HL-60 (cell line): Measurements from ENCODE around the gene CCNI2.

Experiments
- DNase-seq, 2 experiments: peaks; one replicate each; pipeline ENCODE4 v3.0.0-alpha.2; 2010 to 2020; ENCODE audit warnings: low read depth in 1 of 2, low spot score in 1 of 2
- H3K27ac ChIP-seq: fragments of 250-450 bp; sonication (Bioruptor Pico); replicated peaks from 2 replicates; pipeline ENCODE4 v1.5.1; 2020; ENCODE audit warnings: mild to moderate bottlenecking, moderate library complexity
- H3K27me3 ChIP-seq: fragments of 250-450 bp; sonication (Bioruptor Pico); 2 replicates; pipeline ENCODE4 v1.5.1; 2021; ENCODE audit warnings: mild to moderate bottlenecking, moderate library complexity; ENCODE audit not compliant: insufficient read depth, poor library complexity, severe bottlenecking
- H3K4me3 ChIP-seq: replicated peaks from 2 replicates; pipeline ENCODE4 v1.5.1; 2011; ENCODE audit warnings: mild to moderate bottlenecking, control low read depth, low read length; ENCODE audit not compliant: insufficient read depth
- CTCF ChIP-seq: IDR thresholded peaks from one replicate; pipeline ENCODE4 v1.5.1; 2011; ENCODE audit warnings: low read length, control low read depth, inconsistent platforms; ENCODE audit not compliant: insufficient read depth
- GABPA ChIP-seq: IDR thresholded peaks from 2 replicates; pipeline ENCODE4 v1.6.1; 2012; ENCODE audit warnings: low read depth
- POLR2AphosphoS5 ChIP-seq: IDR thresholded peaks from 2 replicates; pipeline ENCODE4 v1.6.1; 2012; ENCODE audit warnings: low read depth
- REST ChIP-seq: IDR thresholded peaks from 2 replicates; pipeline ENCODE4 v1.6.1; 2012; ENCODE audit warnings: low read depth; ENCODE audit not compliant: insufficient replicate concordance
- SPI1 ChIP-seq: IDR thresholded peaks from 2 replicates; pipeline ENCODE4 v1.6.1; 2012; ENCODE audit warnings: low read depth, mild to moderate bottlenecking, borderline replicate concordance

The CCNI2 gene

DNA sequence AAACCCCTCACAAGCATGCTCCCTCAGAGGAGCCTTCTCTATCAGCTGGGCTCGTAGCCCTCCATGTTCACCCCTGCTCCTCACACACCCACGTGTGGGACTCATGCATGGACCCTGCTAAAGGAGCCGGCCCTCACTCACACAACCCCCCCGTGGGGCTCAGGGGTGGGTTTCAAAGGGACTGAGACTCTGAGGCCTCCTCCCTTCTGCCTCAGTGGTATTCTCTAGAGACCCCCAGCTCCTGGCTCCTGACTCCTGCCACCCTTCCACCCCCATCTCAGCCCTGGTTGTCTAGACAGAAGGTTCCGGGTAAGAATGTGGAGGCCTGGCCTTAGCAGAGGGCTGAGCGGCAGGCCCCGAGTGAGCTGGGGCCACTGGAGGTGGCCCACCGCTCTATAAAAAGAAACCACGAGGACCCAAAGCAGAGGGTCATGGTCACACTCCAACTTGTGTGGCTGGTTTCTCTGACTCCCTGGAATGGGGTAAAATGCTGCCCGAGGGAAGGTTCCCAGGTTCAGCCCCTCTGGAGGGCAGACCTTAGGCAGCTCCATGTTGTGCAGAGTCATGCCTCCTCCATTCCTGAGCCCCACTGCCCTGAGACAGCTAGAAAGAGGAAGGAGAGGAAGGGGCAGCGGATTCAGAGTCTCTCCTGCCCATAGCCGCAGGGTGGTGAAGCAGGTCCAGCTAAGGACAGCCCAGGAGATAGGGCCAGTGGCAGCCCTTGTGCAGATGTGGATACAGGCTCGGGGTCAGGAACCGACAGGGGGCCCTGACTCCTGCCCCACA lies 19.0 kb downstream of the CCNI2 start:
- Histone ChIP-seq H3K27me3 (no peaks in the 10 kb centered on the region), H3K4me3 (no peak overlapping the region), H3K27ac (no peak overlapping the region)
- no peak for TF ChIP-seq GABPA
- TF ChIP-seq SPI1 = no peak
- no peak for TF ChIP-seq CTCF
- TF ChIP-seq REST = no peak
- TF ChIP-seq POLR2AphosphoS5 = no peak
- no peak for DNase-seq

- TF ChIP-seq POLR2AphosphoS5 (no peak), REST (no peak), GABPA (no peak), SPI1 (no peak), CTCF (no peak)
- no peak overlapping the region for H3K27ac ChIP-seq
- no peak overlapping the region for H3K4me3 ChIP-seq
- no peak for DNase-seq
- H3K27me3 ChIP-seq = no peaks in the 10 kb centered on the region
Observed at GRCh38 chr5:132766806-132767055, 19.5 kb downstream of the CCNI2 start.

GRCh38 chr5:132767150-132767549 lies 19.9 kb downstream of the CCNI2 start:
- no peak overlapping the region for H3K27ac ChIP-seq
- H3K4me3 ChIP-seq = no peak overlapping the region
- no peaks in the 10 kb centered on the region for H3K27me3 ChIP-seq
- DNase-seq = no peak
- no peak for TF ChIP-seq POLR2AphosphoS5

GRCh38 chr5:132768485-132768868 lies 21.3 kb downstream of the CCNI2 start:
- DNase-seq = no peak
- no peak overlapping the region for H3K27ac ChIP-seq
- TF ChIP-seq GABPA = no peak
- no peak for TF ChIP-seq CTCF
- TF ChIP-seq REST = no peak
- TF ChIP-seq POLR2AphosphoS5 = no peak
- no peak for TF ChIP-seq SPI1
- no peaks in the 10 kb centered on the region for H3K27me3 ChIP-seq
- no peak overlapping the region for H3K4me3 ChIP-seq
